Activated T-cell treated with anti-CD3 and anti-CD28 coated beads, Interleukin-2, amount 50 U/mL, for 24 hours (primary cell): ENCODE results near the gene CINP.
"Not testable (repeated sequence)": the region's sequence is repeated elsewhere in the genome, so short reads cannot be mapped to it uniquely, and the experiment has no call there.

ENCODE experiments used
- DNase-seq: peaks from one replicate; pipeline ENCODE4 v3.0.0-alpha.2; 2020
- H3K27ac Mint-ChIP-seq: 2 replicates; pipeline ENCODE4 v1.8.0; 2020; ENCODE audit warnings: mild to moderate bottlenecking, mixed read lengths
- H3K27me3 Mint-ChIP-seq: 2 replicates; pipeline ENCODE4 v1.8.0; 2020; ENCODE audit warnings: mixed read lengths
- H3K36me3 Mint-ChIP-seq: 2 replicates; pipeline ENCODE4 v1.8.0; 2020; ENCODE audit warnings: low read depth, mixed read lengths
- H3K4me1 Mint-ChIP-seq: 2 replicates; pipeline ENCODE4 v1.8.0; 2020; ENCODE audit warnings: low read depth, mixed read lengths
- H3K4me3 Mint-ChIP-seq: 2 replicates; pipeline ENCODE4 v1.8.0; 2020; ENCODE audit warnings: mild to moderate bottlenecking, moderate library complexity, mixed read lengths
- H3K9me3 Mint-ChIP-seq: 2 replicates; pipeline ENCODE4 v1.8.0; 2020; ENCODE audit warnings: mixed read lengths

The CINP gene

GRCh38 chr14:102320033-102320660, 42.5 kb downstream of the CINP start:
- DNase-seq = peak; percentile 78
- peak overlapping the region; percentile 91 for H3K4me3 Mint-ChIP-seq
- H3K9me3 Mint-ChIP-seq = no peaks in the 10 kb centered on the region
- H3K4me1 Mint-ChIP-seq = peaks cover 56% of the 10 kb centered on the region
- H3K27me3 Mint-ChIP-seq = no peaks in the 10 kb centered on the region
- peaks cover 37% of the 10 kb centered on the region for H3K36me3 Mint-ChIP-seq
- H3K27ac Mint-ChIP-seq = peak overlapping the region; percentile 94

GRCh38 chr14:102319351-102320032, 43.2 kb downstream of the CINP start, which contains the start of gene ZNF839:
TSS of gene ZNF839 (plus strand) at chr14:102319746. CDS start at chr14:102319766, 20 bp downstream.
- peaks cover 62% of the 10 kb centered on the region for H3K4me1 Mint-ChIP-seq

GRCh38 chr14:102318781-102319276, 43.9 kb downstream of the CINP start:
- no peaks in the 10 kb centered on the region for H3K9me3 Mint-ChIP-seq
- no peak for DNase-seq
- peak overlapping the region; percentile 95 for H3K27ac Mint-ChIP-seq
- H3K4me3 Mint-ChIP-seq = peak overlapping the region; percentile 85
- H3K36me3 Mint-ChIP-seq = peaks cover 32% of the 10 kb centered on the region
- no peaks in the 10 kb centered on the region for H3K27me3 Mint-ChIP-seq
- peaks cover 68% of the 10 kb centered on the region for H3K4me1 Mint-ChIP-seq

More at GRCh38 chr14:102319351-102320032, 43.2 kb downstream of the CINP start, which contains the start of gene ZNF839:
- DNase-seq = peak; percentile 97
- H3K36me3 Mint-ChIP-seq = peaks cover 32% of the 10 kb centered on the region
- H3K27ac Mint-ChIP-seq = peak within 1 kb of the TSS; percentile 95
- H3K27me3 Mint-ChIP-seq = no peaks in the 10 kb centered on the region
- no peaks in the 10 kb centered on the region for H3K9me3 Mint-ChIP-seq
- peak within 1 kb of the TSS; percentile 91 for H3K4me3 Mint-ChIP-seq

- H3K9me3 Mint-ChIP-seq = no peaks in the 10 kb centered on the region
- DNase-seq = no peak
- H3K4me3 Mint-ChIP-seq = peak overlapping the region; percentile 85
- H3K27me3 Mint-ChIP-seq = no peaks in the 10 kb centered on the region
- H3K36me3 Mint-ChIP-seq = peaks cover 22% of the 10 kb centered on the region
- peak overlapping the region; percentile 95 for H3K27ac Mint-ChIP-seq
- H3K4me1 Mint-ChIP-seq = peaks cover 70% of the 10 kb centered on the region
Observed at GRCh38 chr14:102317564-102318248, 45.0 kb downstream of the CINP start.

GRCh38 chr14:102316743-102317563, 45.7 kb downstream of the CINP start:
- Mint-ChIP-seq H3K4me3 (peak overlapping the region; percentile 85), H3K27me3 (no peaks in the 10 kb centered on the region), H3K4me1 (peaks cover 67% of the 10 kb centered on the region), H3K9me3 (no peaks in the 10 kb centered on the region), H3K27ac (peak overlapping the region; percentile 95), H3K36me3 (peaks cover 15% of the 10 kb centered on the region)
- peak; percentile 100 for DNase-seq

- H3K27ac Mint-ChIP-seq = peak overlapping the region; percentile 95
- peak overlapping the region; percentile 85 for H3K4me3 Mint-ChIP-seq
- H3K4me1 Mint-ChIP-seq = peaks cover 61% of the 10 kb centered on the region
- DNase-seq = no peak
- H3K9me3 Mint-ChIP-seq = no peaks in the 10 kb centered on the region
- peaks cover 9% of the 10 kb centered on the region for H3K36me3 Mint-ChIP-seq
- H3K27me3 Mint-ChIP-seq = no peaks in the 10 kb centered on the region
Observed at GRCh38 chr14:102316338-102316742, 46.4 kb downstream of the CINP start.

GRCh38 chr14:102315121-102315520, 47.6 kb downstream of the CINP start:
- Mint-ChIP-seq H3K9me3 (no peaks in the 10 kb centered on the region), H3K36me3 (peaks cover 4% of the 10 kb centered on the region), H3K4me1 (peaks cover 52% of the 10 kb centered on the region), H3K27me3 (no peaks in the 10 kb centered on the region), H3K4me3 (peak overlapping the region; percentile 81), H3K27ac (no peak overlapping the region)
- DNase-seq = no peak

- peak overlapping the region; percentile 81 for H3K4me3 Mint-ChIP-seq
- H3K9me3 Mint-ChIP-seq = no peaks in the 10 kb centered on the region
- H3K4me1 Mint-ChIP-seq = peaks cover 52% of the 10 kb centered on the region
- peaks cover 3% of the 10 kb centered on the region for H3K36me3 Mint-ChIP-seq
- peak; percentile 88 for DNase-seq
- H3K27me3 Mint-ChIP-seq = no peaks in the 10 kb centered on the region
- H3K27ac Mint-ChIP-seq = peak overlapping the region; percentile 76
Observed at GRCh38 chr14:102314242-102315011, 48.3 kb downstream of the CINP start.

GRCh38 chr14:102304611-102305506, 57.8 kb downstream of the CINP start, which contains the start of gene MOK:
TSS of gene MOK (minus strand) at chr14:102305164. CDS start at chr14:102304968, 196 bp downstream.
- Mint-ChIP-seq H3K27ac (peak within 1 kb of the TSS; percentile 94), H3K27me3 (no peaks in the 10 kb centered on the region), H3K9me3 (no peaks in the 10 kb centered on the region), H3K4me3 (peak within 1 kb of the TSS; percentile 95), H3K4me1 (peaks cover 11% of the 10 kb centered on the region), H3K36me3 (peaks cover 3% of the 10 kb centered on the region)
- peak; percentile 99 for DNase-seq

GRCh38 chr14:102303664-102304063, 59.0 kb downstream of the CINP start:
- H3K4me3 Mint-ChIP-seq = no peak overlapping the region
- no peaks in the 10 kb centered on the region for H3K27me3 Mint-ChIP-seq
- peaks cover 12% of the 10 kb centered on the region for H3K4me1 Mint-ChIP-seq
- no peaks in the 10 kb centered on the region for H3K9me3 Mint-ChIP-seq
- H3K27ac Mint-ChIP-seq = no peak overlapping the region
- DNase-seq = no peak
- H3K36me3 Mint-ChIP-seq = peaks cover 3% of the 10 kb centered on the region

GRCh38 chr14:102298303-102299070, 64.2 kb downstream of the CINP start:
- not testable (repeated sequence) for H3K36me3 Mint-ChIP-seq, H3K27ac Mint-ChIP-seq, H3K9me3 Mint-ChIP-seq, H3K27me3 Mint-ChIP-seq, DNase-seq, H3K4me1 Mint-ChIP-seq
- H3K4me3 Mint-ChIP-seq = peak overlapping the region; percentile 49
